Posterior cingulate gyrus (tissue), 11 donors: ENCODE data around the gene ZNF776.
"Not testable (repeated sequence)": the region's sequence is repeated elsewhere in the genome, so short reads cannot be mapped to it uniquely, and the experiment has no call there.

ENCODE experiments used
- DNase-seq, 10 donors: peaks; one replicate each; pipeline versions ENCODE4 v3.0.0 to v3.0.0-alpha.2; 2020 to 2021; ENCODE audit warnings: mixed read lengths in 3 of 10
- intact Hi-C: fragments of 100-400 bp; cut with DNase I; formaldehyde crosslinking; loops from one replicate; pipeline ENCODE4 v1.15.1; 2023

ZNF776 gene

DNA sequence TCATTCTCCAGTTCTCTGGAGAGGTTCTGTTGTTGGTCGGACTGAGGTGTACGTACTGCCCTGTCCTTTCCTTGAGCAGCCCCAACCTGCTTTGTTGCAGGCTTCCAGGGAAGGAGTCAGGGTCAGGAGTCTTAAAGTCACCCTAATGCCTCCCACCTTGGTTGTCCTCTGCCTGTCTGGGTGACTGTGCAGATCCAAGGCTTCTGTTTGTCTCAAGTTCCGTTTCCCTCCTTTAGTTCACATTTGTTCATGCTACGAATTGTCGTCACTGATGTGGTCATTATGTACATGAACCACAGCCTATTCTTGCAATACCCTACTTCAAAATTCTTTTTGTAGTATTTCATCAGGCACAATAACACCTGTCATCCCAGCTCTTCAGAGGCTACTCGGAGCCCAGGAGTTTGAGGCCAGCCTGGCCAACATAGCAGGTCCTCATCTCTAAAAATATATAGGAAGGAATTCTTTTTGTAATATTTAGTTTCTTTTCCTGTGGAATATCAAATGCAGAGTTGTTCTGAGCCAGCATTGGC is 30.2 kb downstream of the ZNF776 start:
- DNase-seq: no peak
- intact Hi-C loops: no loop called here

DNA sequence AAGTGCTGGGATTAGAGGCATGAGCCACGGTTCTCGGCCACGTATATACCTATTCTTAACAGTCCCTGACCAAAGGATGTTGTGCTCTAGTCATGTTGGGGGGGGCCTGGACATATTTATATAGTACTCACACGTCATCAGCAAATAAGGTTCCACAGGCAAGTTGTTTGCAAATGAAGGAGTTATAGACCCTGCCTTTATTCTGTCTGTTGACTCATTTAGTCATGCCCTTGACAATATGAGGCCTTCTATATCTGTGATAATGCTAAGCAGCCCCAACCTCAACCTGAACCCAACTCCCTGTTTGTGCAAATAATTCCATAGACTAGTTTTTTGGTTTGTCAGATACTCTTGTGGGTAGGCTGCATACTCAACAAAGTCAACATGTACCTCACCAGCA is 31.7 kb downstream of the ZNF776 start:
- DNase-seq: no peak
- intact Hi-C loops: no loop called here

DNA sequence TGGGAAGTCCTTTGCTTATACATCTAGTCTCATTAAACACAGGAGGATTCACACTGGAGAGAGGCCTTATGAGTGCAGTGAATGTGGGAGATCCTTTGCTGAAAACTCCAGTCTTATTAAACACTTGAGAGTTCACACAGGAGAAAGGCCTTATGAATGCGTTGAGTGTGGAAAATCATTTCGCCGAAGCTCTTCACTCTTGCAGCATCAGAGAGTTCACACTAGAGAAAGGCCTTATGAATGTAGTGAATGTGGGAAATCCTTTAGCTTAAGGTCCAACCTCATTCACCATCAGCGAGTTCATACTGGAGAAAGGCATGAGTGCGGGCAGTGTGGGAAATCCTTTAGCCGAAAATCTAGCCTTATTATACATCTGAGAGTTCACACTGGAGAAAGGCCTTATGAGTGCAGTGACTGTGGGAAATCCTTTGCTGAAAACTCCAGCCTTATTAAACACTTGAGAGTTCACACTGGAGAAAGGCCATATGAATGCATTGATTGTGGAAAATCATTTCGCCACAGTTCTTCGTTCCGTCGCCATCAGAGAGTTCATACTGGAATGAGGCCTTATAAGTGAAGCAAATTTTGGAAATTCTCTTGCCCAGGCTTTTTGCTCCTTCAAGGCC is 32.7 kb downstream of the ZNF776 start:
- intact Hi-C loops: no loop called here
- DNase-seq: no peak

DNA sequence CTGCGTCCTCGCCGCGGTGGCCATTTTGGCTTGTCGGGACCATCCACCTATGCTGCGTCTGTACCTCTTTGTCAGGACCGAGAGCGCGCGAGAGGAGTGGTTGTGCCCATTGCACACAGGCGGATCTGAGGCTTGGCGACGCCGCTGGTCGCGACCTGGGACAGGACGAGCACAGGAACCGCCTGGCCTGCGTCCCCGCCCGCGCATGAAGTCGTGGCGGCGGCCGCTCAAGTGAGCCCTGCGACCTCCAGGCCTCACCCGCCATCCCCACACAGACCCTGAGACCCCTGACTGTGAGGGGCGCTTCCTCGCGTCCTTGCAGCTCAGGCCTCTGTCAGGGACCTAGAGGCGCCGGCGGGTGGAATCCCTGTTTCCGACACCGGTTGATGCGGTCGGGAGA is 39.7 kb downstream of the ZNF776 start:
- intact Hi-C loops: no loop called here
- no peak for DNase-seq

DNA sequence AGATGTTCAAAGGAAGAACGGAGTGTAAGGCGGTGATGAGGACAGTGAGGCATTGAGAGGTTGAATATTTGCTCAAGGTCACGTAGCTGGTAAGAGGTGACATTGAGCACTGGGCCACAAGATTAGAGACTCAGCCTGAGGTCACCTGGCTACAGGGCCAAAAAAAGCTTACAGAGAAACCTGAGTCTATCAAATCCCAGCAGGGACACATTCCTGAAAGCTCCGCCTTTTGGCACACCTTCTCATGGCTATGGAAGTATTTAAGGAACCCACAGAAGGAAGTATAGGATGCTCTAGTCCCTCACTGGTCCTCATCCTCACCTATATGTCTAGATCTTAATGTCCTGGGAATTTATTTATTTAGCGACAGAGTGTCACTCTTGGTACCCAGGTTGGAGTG is 40.3 kb downstream of the ZNF776 start:
- DNase-seq: no peak
- intact Hi-C loops: no loop called here

DNA sequence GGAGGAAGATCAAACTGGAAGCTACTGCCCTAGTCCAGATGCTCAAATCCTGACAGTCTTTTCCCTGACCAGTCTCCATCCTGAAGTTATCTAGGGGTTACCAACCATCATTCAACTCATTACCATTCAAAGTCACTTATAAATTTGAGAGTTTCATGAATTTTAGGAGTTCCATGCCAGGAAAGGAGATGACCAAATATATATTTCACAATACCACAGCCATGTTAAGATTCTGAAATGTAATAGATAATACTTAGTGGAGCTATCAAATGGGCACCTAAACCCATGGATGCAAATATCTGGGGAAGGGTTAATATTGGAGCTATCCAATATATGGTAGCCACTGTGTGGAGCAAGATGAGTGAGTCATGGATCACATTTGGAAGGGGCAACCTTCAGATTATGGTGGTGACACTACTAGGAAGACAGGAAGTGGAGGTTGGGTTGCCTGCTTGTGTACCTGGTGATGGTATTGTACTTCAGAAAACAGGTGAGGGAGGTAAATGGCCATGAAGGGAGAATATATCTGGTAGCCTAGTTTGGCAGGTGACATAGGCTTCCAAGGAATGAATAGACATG is 41.6 kb downstream of the ZNF776 start:
- DNase-seq: no peak

DNA sequence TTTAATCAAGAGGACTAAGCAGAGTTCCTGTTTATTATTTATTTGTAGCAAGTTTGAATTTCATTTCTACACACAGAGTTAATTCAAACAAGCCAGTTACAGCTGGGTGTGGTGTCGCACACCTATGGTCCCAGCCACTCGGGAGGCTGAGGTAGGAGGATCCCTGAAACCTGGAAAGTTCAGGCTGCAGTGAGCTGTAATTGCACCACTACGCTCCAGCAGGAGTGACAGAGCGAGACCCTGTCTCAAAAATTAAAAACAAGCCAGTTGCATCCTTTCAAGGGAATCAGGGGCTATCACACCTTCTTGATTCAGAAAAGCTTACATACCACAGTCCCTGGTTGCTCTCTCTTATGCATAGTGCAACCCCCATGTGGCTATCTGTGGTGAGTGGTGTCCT is 42.7 kb downstream of the ZNF776 start:
- no peak for DNase-seq
- intact Hi-C loops: no loop called here

More for the DNA sequence above, 41.6 kb downstream of the ZNF776 start:
- intact Hi-C loops: no loop called here

DNA sequence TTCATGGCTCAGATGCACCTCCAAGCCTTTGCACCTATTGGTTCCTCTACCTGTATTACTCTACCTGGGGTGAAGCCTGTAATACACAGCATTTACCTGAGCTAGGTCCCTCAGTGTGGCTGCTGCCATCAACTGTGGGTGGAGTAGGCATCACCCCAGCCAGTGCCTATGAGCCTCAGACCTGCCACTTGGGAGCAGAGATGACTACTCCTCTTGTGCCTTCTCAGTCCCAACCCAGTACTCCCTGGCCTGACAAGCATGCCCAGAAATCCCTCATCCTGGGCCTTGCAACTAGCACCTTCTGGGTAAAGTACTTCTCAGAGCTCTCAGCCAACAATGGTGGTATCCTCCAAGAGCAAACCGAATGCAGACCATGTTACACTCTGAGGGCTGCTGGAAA is 50.0 kb downstream of the ZNF776 start:
- DNase-seq, intact Hi-C loops: not testable (repeated sequence)

DNA sequence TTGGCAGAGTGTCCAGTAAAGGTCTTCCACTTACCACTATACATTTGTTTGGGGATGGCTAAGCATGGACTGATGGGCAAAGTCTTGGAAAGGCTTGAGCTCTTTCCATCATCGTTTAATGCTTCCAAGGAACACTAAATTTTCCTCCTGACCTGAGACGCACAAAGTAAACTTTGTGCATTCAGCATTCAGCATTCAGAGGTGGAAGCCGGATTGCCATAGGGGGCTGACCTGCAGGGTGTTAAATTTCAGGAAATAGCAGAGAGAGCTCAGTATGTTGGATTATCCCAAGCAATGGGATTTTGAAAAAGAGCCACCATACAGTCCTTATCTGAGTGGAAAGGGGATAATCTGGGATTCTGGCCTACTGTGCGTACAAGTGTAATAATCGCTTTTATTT is 54.1 kb downstream of the ZNF776 start:
- DNase-seq: no peak
- intact Hi-C loops: no loop called here

DNA sequence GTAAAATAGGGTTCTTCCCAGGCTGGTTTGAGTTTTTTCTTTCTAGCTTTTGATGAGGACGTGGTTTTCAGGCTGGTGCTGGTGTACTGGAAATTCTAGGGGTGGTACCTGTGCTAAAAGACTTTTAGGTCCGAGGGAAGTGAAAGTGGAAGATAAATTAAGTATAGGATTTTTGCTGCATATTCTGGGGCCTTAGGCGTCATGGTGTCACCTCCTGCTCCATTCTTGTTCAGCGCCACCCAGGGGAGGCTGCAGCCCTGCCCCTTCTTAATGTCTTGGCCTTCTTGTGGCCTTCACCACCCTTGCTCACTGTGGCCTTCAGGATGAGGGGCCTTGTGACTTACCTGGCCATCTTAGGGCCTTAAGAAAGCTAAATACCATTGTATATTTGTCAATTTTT is 55.7 kb downstream of the ZNF776 start:
- DNase-seq: no peak
- intact Hi-C loops: no loop called here

DNA sequence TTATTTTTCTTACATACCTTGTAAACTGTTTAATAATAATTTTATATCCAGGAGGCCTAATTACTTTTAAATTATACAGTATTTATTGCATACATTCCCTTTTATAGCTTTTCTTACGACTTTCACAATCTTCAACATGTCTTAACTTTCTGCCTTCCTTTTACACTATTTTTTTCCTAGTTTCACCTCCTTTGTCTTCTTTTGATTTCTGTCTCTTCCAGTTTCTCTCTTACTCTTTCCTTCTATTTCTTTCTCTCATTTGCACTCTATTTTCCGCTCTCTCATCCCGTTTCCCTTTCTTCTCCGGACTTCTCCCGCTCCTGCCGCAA is 56.6 kb downstream of the ZNF776 start:
- DNase-seq: no peak
- intact Hi-C loops: no loop called here

DNA sequence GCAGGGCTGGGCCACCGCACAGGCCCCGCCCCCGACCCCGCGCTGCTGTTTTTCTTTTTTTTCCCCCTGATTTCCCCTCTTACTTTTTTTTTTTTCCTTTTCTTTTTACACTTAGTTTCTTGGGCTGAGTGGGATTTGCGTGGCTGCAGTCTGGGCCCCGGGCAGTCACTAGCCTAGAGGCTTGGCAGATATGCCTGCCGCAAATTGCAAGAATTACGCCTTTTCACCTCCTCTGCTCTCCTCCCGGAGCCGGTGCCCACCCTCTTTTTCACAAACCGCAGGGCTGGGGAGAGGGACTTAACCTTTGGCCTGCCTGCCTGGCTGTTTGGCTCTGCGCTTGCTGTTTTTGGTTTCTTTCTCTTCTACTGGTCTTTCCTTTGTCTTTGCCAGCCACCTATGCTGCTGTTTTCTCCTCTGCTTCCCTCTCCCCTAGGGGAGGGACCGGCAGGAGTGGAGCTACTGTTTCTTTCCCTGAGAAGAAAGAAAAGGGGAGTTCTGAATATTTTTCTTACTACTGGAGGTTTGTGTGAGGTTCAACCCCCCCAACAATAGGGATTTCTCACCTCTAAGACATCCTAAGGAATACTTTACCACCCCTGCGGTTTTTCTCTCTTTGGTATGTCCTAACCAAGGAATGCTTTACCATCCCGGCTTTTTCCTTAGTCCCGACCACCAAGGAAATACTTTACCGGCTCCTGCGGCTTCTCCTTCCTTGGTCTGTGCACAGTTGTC is 57.1 kb downstream of the ZNF776 start:
- intact Hi-C loops: no loop called here
- peak in 3 of 10 donors; percentile 9 to 83 (median 79) for DNase-seq

DNA sequence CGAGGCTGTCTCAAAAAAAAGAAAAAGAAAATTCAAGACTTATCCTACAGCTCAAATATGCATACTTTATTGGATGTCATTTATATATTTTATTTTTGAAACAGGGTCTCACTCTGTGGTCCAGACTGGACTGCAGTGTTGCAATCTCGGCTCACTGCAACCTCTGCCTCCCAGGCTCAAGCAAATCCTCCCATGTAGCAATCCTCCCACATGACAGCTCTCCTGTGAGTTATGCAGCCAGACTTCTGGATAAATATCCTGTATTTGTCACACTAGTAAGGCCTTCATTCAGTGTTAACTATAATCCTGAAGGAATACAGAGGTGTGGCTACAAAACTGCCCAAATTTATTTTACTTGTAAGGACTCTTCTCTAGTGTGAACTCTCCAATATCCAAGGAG is 60.9 kb downstream of the ZNF776 start:
- DNase-seq: no peak
- intact Hi-C loops: no loop called here
